ENCODE results near the gene CFAP157.

GRCh38 chr9:127700140-127700539 lies 6.6 kb upstream of the CFAP157 start:
- TF ChIP-seq, protein P1, sequence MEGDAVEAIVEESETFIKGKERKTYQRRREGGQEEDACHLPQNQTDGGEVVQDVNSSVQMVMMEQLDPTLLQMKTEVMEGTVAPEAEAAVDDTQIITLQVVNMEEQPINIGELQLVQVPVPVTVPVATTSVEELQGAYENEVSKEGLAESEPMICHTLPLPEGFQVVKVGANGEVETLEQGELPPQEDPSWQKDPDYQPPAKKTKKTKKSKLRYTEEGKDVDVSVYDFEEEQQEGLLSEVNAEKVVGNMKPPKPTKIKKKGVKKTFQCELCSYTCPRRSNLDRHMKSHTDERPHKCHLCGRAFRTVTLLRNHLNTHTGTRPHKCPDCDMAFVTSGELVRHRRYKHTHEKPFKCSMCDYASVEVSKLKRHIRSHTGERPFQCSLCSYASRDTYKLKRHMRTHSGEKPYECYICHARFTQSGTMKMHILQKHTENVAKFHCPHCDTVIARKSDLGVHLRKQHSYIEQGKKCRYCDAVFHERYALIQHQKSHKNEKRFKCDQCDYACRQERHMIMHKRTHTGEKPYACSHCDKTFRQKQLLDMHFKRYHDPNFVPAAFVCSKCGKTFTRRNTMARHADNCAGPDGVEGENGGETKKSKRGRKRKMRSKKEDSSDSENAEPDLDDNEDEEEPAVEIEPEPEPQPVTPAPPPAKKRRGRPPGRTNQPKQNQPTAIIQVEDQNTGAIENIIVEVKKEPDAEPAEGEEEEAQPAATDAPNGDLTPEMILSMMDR (conservative IDR thresholded peaks at IDR 0.05 in 1 of 2, IDR thresholded peaks at IDR 0.05 in 1 of 2; ENCODE audit: low read depth in 1 of 2, low read length in 2 of 2), result no peak
- TF ChIP-seq EZH2 (IDR thresholded peaks at IDR 0.05; ENCODE audit: low read length, missing control alignments), result no peak

All from fibroblast of lung (primary cell).